HCT116 (cell line): ENCODE data around the gene NFATC1. TPM values are rescaled to one million over a fixed set of nuclear protein-coding genes. Genes with fewer than 3 reads are reported as not detected.

Experiments used
- ATAC-seq: fragments of 200-7000 bp; cut with Tn5 transposase; 2 replicates; pipeline ENCODE4 v1.9.1; 2020; ENCODE audit warnings: mild to moderate bottlenecking, moderate library complexity
- BruUV-seq: library from RNA; stranded (reverse); fragments of 400-500 nt; replicated peaks from 2 replicates; lab custom pipeline; 2021; lab: Mats Ljungman, UMichigan
- CTCF ChIA-PET: fragments of 300-600 bp; sonication (Branson Sonifier 250); formaldehyde crosslinking; loops from one replicate; lab custom pipeline; 2021; ENCODE audit warnings: antibody characterized with exemption; lab: Charles Lee
- POLR2A ChIA-PET: fragments of 300-600, 350-600 bp; sonication (Branson Sonifier 250); formaldehyde crosslinking; loops from one replicate; lab custom pipeline; 2021; ENCODE audit warnings: antibody characterized with exemption; lab: Charles Lee
- RAD21 ChIA-PET, 2 experiments: fragments of 300-600 bp; sonication (Branson Sonifier 250); formaldehyde crosslinking; loops; one replicate each; lab custom pipeline; 2023; ENCODE audit warnings: low total read pairs in 2 of 2; ENCODE audit not compliant: uncharacterized antibody in 2 of 2, unreplicated experiment in 2 of 2, low non-redundant PET in 1 of 2; lab: Charles Lee
- DNase-seq: peaks from one replicate; pipeline ENCODE4 v3.0.0-alpha.2; 2010; ENCODE audit warnings: low read depth, low spot score
- H2AFZ ChIP-seq: fragments of 200-600 bp; shearing (Covaris generic), sonication (generic); 2 replicates; pipeline ENCODE4 v1.6.1; 2017; ENCODE audit warnings: low read depth, mixed run types, mixed read lengths, antibody characterized with exemption, low read length; ENCODE audit not compliant: poor library complexity, severe bottlenecking
- H3K27ac ChIP-seq: 2 replicates; pipeline ENCODE4 v1.5.1; 2012; ENCODE audit warnings: low read depth, low read length
- H3K27me3 ChIP-seq: fragments of 200-600 bp; sonication (generic); 2 replicates; pipeline ENCODE4 v1.6.1; 2016; ENCODE audit warnings: mixed run types, low read length, mixed read lengths; ENCODE audit not compliant: insufficient read depth
- H3K36me3 ChIP-seq, 2 experiments: fragments of 200-500 bp in 1 of 2; fragments of 200-600 bp in 1 of 2; sonication (Bioruptor generic) in 1 of 2; sonication (generic) in 1 of 2; 2 replicates each; pipeline versions ENCODE4 v1.5.1 to v1.6.1; 2014 to 2016; ENCODE audit warnings: low read length in 2 of 2, inconsistent platforms in 1 of 2, mixed read lengths in 1 of 2, mixed run types in 1 of 2; ENCODE audit not compliant: insufficient read depth in 2 of 2, control insufficient read depth in 1 of 2
- H3K4me1 ChIP-seq, 2 experiments: fragments of 200-600 bp in 1 of 2; sonication (generic) in 1 of 2; 2 replicates each; pipeline versions ENCODE4 v1.5.1 to v1.6.1; 2012 to 2017; ENCODE audit warnings: low read length in 2 of 2, inconsistent platforms in 1 of 2, mild to moderate bottlenecking in 1 of 2, mixed read lengths in 1 of 2, mixed run types in 1 of 2, moderate library complexity in 1 of 2; ENCODE audit not compliant: insufficient read depth in 2 of 2, control insufficient read depth in 1 of 2
- H3K4me2 ChIP-seq: fragments of 200-600 bp; sonication (generic); 2 replicates; pipeline ENCODE4 v1.6.1; 2017; ENCODE audit warnings: mixed run types, low read length, mixed read lengths
- H3K4me3 ChIP-seq, 2 experiments: fragments of 200-600 bp in 1 of 2; sonication (generic) in 1 of 2; replicated peaks in 1 of 2; 2 replicates each; pipeline ENCODE4 v1.5.1; 2011 to 2016; ENCODE audit warnings: low read length in 2 of 2, control low read depth in 1 of 2, low read depth in 1 of 2, mild to moderate bottlenecking in 1 of 2, mixed read lengths in 1 of 2, mixed run types in 1 of 2
- H3K79me2 ChIP-seq: fragments of 200-600 bp; sonication (generic); 2 replicates; pipeline ENCODE4 v1.6.1; 2017; ENCODE audit warnings: mild to moderate bottlenecking, mixed run types, low read length, moderate library complexity, mixed read lengths; ENCODE audit not compliant: insufficient read depth
- H3K9ac ChIP-seq: fragments of 200-600 bp; sonication (generic); 2 replicates; pipeline ENCODE4 v1.6.1; 2016; ENCODE audit warnings: low read length, mixed read lengths
- H3K9me2 ChIP-seq: fragments of 200-600 bp; sonication (generic), shearing (Covaris generic); 2 replicates; pipeline ENCODE4 v1.6.1; 2017; ENCODE audit warnings: mixed run types, mild to moderate bottlenecking, moderate library complexity; ENCODE audit not compliant: insufficient read depth
- H3K9me3 ChIP-seq, 2 experiments: fragments of 200-500 bp in 1 of 2; fragments of 200-600 bp in 1 of 2; sonication (Bioruptor generic) in 1 of 2; sonication (generic) in 1 of 2; 2 replicates each; pipeline ENCODE4 v1.6.1; 2014 to 2017; ENCODE audit warnings: low read length in 2 of 2, mixed read lengths in 2 of 2, inconsistent platforms in 1 of 2, low read depth in 1 of 2, mild to moderate bottlenecking in 1 of 2, mixed run types in 1 of 2, moderate library complexity in 1 of 2; ENCODE audit not compliant: control insufficient read depth in 1 of 2, insufficient read depth in 1 of 2
- H4K20me1 ChIP-seq: fragments of 200-600 bp; sonication (generic), shearing (Covaris generic); 2 replicates; pipeline ENCODE4 v1.6.1; 2017; ENCODE audit warnings: mixed run types, mild to moderate bottlenecking, moderate library complexity; ENCODE audit not compliant: insufficient read depth
- CEBPB ChIP-seq: IDR thresholded peaks from 2 replicates; pipeline ENCODE4 v1.6.1; 2012; ENCODE audit warnings: low read depth
- EGR1 ChIP-seq: IDR thresholded peaks from 2 replicates; pipeline ENCODE4 v1.6.1; 2012; ENCODE audit warnings: low read depth
- EZH2 ChIP-seq: fragments of 200-600 bp; sonication (generic); IDR thresholded peaks from 2 replicates; pipeline ENCODE4 v1.6.1; 2017; ENCODE audit warnings: antibody characterized with exemption, mixed run types
- EZH2phosphoT487 ChIP-seq: fragments of 200-600 bp; IDR thresholded peaks from 2 replicates; pipeline ENCODE4 v1.6.1; 2018; ENCODE audit warnings: antibody characterized with exemption, borderline replicate concordance
- POLR2AphosphoS5 ChIP-seq: IDR thresholded peaks from 2 replicates; pipeline ENCODE4 v1.6.1; 2011; ENCODE audit warnings: mild to moderate bottlenecking, low read depth, low read length, moderate library complexity
- RAD21 ChIP-seq: IDR thresholded peaks from 2 replicates; pipeline ENCODE4 v1.6.1; 2012; ENCODE audit warnings: low read depth, mild to moderate bottlenecking
- SIN3A ChIP-seq: IDR thresholded peaks from 2 replicates; pipeline ENCODE4 v1.6.1; 2012; ENCODE audit warnings: low read depth
- SP1 ChIP-seq: IDR thresholded peaks from 2 replicates; pipeline ENCODE4 v1.6.1; 2012; ENCODE audit warnings: low read depth
- SRF ChIP-seq: IDR thresholded peaks from 2 replicates; pipeline ENCODE4 v1.6.1; 2012; ENCODE audit warnings: low read depth
- TCF7L2 ChIP-seq: IDR thresholded peaks from 2 replicates; pipeline ENCODE4 v1.7.0; 2011; ENCODE audit warnings: borderline replicate concordance, inconsistent platforms; ENCODE audit not compliant: insufficient read depth, insufficient read length; ENCODE audit errors: extremely low read depth
- YY1 ChIP-seq: IDR thresholded peaks from 2 replicates; pipeline ENCODE4 v1.6.1; 2011; ENCODE audit warnings: low read length, low read depth, moderate library complexity, mild to moderate bottlenecking; ENCODE audit not compliant: insufficient replicate concordance; ENCODE audit errors: extremely low read depth
- ZFX ChIP-seq: fragments of 450-650 bp; IDR thresholded peaks from 2 replicates; pipeline ENCODE4 v1.6.1; 2017
- ZNF274 ChIP-seq: fragments of 200-500 bp; sonication (Bioruptor generic); IDR thresholded peaks from 2 replicates; pipeline ENCODE4 v1.6.1; 2014; ENCODE audit warnings: mild to moderate bottlenecking, low read depth, low read length, inconsistent platforms
- intact Hi-C: fragments of 100-400 bp; cut with micrococcal nuclease; formaldehyde crosslinking; loops from 2 replicates; pipeline ENCODE4 v1.10.0; 2022
- total RNA-seq: library from RNA; stranded (reverse); gene quantifications from one replicate; pipeline ENCODE4 v1.2.1, GENCODE V29; 2021; ENCODE audit not compliant: unreplicated experiment
- TF ChIP-seq, protein P1 (sequence below), 3 experiments: fragments of 200-600 bp in 1 of 3; sonication (generic) in 1 of 3; IDR thresholded peaks in 2 of 3; conservative IDR thresholded peaks in 1 of 3; 2 replicates each; pipeline ENCODE4 v1.5.1; 2012 to 2017; ENCODE audit warnings: low read depth in 2 of 3, low read length in 2 of 3, antibody characterized with exemption in 1 of 3, borderline replicate concordance in 1 of 3, control low read depth in 1 of 3, mild to moderate bottlenecking in 1 of 3, mixed read lengths in 1 of 3, mixed run types in 1 of 3, moderate library complexity in 1 of 3; ENCODE audit not compliant: insufficient read depth in 1 of 3

NFATC1 gene
- total RNA-seq, 1 experiment from 2014 or later, result 20.8 TPM

- TF ChIP-seq YY1, result no peak
- no peak for TF ChIP-seq ZNF274
- TF ChIP-seq, all 23 proteins: peak for 0
Measured at GRCh38 chr18:79501006-79501405, 105.3 kb downstream of the NFATC1 start (continued).

- Histone ChIP-seq H3K27ac (no peak overlapping the region), H3K4me1 (no peaks in the 10 kb centered on the region), H3K79me2 (no peaks in the 10 kb centered on the region), H4K20me1 (no peaks in the 10 kb centered on the region), H3K9ac (no peak overlapping the region), H3K36me3 (no peaks in the 10 kb centered on the region), H3K9me3 (peaks cover 3 to 7% of the 10 kb centered on the region in 2 experiments; a peak in 2 of 4 replicates)
- no peak for ATAC-seq
- RAD21 ChIA-PET, result no interaction called here
- TF ChIP-seq POLR2AphosphoS5 (no peak), EZH2 (no peak), EZH2phosphoT487 (no peak), TCF7L2 (no peak), SIN3A (no peak), SP1 (no peak), CEBPB (no peak), YY1 (no peak), RAD21 (no peak), ZFX (no peak), SRF (no peak), EGR1 (no peak)
- TF ChIP-seq, protein P1, sequence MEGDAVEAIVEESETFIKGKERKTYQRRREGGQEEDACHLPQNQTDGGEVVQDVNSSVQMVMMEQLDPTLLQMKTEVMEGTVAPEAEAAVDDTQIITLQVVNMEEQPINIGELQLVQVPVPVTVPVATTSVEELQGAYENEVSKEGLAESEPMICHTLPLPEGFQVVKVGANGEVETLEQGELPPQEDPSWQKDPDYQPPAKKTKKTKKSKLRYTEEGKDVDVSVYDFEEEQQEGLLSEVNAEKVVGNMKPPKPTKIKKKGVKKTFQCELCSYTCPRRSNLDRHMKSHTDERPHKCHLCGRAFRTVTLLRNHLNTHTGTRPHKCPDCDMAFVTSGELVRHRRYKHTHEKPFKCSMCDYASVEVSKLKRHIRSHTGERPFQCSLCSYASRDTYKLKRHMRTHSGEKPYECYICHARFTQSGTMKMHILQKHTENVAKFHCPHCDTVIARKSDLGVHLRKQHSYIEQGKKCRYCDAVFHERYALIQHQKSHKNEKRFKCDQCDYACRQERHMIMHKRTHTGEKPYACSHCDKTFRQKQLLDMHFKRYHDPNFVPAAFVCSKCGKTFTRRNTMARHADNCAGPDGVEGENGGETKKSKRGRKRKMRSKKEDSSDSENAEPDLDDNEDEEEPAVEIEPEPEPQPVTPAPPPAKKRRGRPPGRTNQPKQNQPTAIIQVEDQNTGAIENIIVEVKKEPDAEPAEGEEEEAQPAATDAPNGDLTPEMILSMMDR (IDR thresholded peaks at IDR 0.05 in 2 of 3, conservative IDR thresholded peaks at IDR 0.05 in 1 of 3; ENCODE audit: borderline replicate concordance in 1 of 3, insufficient read depth in 1 of 3, low read depth in 2 of 3, low read length in 2 of 3), result no peak
- TF ChIP-seq, all 23 proteins: peak for 0
- intact Hi-C loops, result no loop called here
- DNase-seq, result no peak
- Histone ChIP-seq H2AFZ (no peak overlapping the region), H3K4me2 (no peak overlapping the region), H3K4me3 (no peak overlapping the region), H3K9me2 (no peaks in the 10 kb centered on the region), H3K27me3 (no peaks in the 10 kb centered on the region)
- POLR2A ChIA-PET, result no interaction called here
- CTCF ChIA-PET, result no interaction called here
- BruUV-seq, result no TSS peak
Measured at GRCh38 chr18:79502782-79503181, 107.1 kb downstream of the NFATC1 start.
